ENCODE measurements around the gene VAT1L. TPM values are rescaled to one million over a fixed set of nuclear protein-coding genes. Genes with fewer than 3 reads are reported as not detected.
A peak's percentile ranks its signal among the peaks of the same experiment; 100 is the strongest.

Gene VAT1L
- total and polyA plus RNA-seq, 10 donors = 0.02 to 0.23 (median 0.10) TPM; not detected in 4

- TF ChIP-seq CTCF (IDR thresholded peaks at IDR 0.05 in 8 of 11, conservative IDR thresholded peaks at IDR 0.05 in 3 of 11) (no peak), POLR2A (IDR thresholded peaks at IDR 0.05) (no peak), POLR2AphosphoS5 (IDR thresholded peaks at IDR 0.05) (no peak)
- DNase-seq = no peak
- Histone ChIP-seq H3K4me1 (no peaks in the 10 kb centered on the region), H3K27me3 (replicated peaks in 1 of 7) (peaks cover 0 to 21% (median 0%) of the 10 kb centered on the region in 7 donors), H3K9me3 (no peaks in the 10 kb centered on the region), H3K27ac (no peak overlapping the region), H3K4me3 (no peak overlapping the region), H3K36me3 (no peaks in the 10 kb centered on the region)
- 67 to 86% (median 71%) methylated on average over 9 of the region's 9 CpGs for WGBS, 5 donors
- intact Hi-C loops (cut with DNase I; ENCODE audit: low total_unique reads) = no loop called here
Observed at GRCh38 chr16:77780378-77780837, 8.0 kb upstream of the VAT1L start.

DNA sequence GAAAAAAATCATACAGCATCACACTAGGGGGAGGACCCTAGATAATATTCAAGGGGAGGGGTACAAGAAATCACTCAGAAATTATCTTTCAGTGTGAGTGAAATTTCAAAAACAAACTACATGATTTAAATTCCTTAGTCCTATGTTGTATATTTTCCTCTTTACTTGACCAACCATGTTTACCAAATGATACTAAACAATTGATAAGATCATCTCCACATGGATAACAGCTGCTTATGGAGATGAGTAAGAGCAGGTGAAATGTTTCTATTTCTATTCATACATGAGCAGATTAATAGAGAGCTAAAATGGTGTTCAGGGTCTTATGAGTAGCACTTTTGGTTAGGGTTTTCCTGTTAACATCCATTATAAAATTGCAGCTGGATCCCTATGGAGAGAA lies 7.3 kb upstream of the VAT1L start:
- intact Hi-C loops (cut with DNase I; ENCODE audit: low total_unique reads) = no loop called here
- Histone ChIP-seq H3K4me1 (no peaks in the 10 kb centered on the region), H3K27ac (no peak overlapping the region), H3K4me3 (no peak overlapping the region), H3K27me3 (replicated peaks in 1 of 7) (peaks cover 0 to 24% (median 2%) of the 10 kb centered on the region in 7 donors), H3K36me3 (no peaks in the 10 kb centered on the region), H3K9me3 (no peaks in the 10 kb centered on the region)
- TF ChIP-seq POLR2A (IDR thresholded peaks at IDR 0.05) (no peak), CTCF (IDR thresholded peaks at IDR 0.05 in 8 of 11, conservative IDR thresholded peaks at IDR 0.05 in 3 of 11) (no peak), POLR2AphosphoS5 (IDR thresholded peaks at IDR 0.05) (no peak)
- no peak for DNase-seq

- H3K4me1 ChIP-seq = no peaks in the 10 kb centered on the region
- no peaks in the 10 kb centered on the region for H3K36me3 ChIP-seq
- TF ChIP-seq CTCF (IDR thresholded peaks at IDR 0.05 in 8 of 11, conservative IDR thresholded peaks at IDR 0.05 in 3 of 11) (peak in 1 of 11 experiments; percentile 15), POLR2A (IDR thresholded peaks at IDR 0.05) (no peak)
- peaks cover 0 to 40% (median 13%) of the 10 kb centered on the region in 7 donors for H3K27me3 ChIP-seq (replicated peaks in 1 of 7)
- WGBS, 5 donors = 19 to 32% (median 25%) methylated on average over 2 of the region's 2 CpGs
- DNase-seq = no peak
- H3K9me3 ChIP-seq = no peaks in the 10 kb centered on the region
- intact Hi-C loops (cut with DNase I; ENCODE audit: low total_unique reads) = no loop called here
- no peak overlapping the region for H3K4me3 ChIP-seq
- H3K27ac ChIP-seq = no peak overlapping the region
Observed at GRCh38 chr16:77782694-77783093, 5.7 kb upstream of the VAT1L start.

DNA sequence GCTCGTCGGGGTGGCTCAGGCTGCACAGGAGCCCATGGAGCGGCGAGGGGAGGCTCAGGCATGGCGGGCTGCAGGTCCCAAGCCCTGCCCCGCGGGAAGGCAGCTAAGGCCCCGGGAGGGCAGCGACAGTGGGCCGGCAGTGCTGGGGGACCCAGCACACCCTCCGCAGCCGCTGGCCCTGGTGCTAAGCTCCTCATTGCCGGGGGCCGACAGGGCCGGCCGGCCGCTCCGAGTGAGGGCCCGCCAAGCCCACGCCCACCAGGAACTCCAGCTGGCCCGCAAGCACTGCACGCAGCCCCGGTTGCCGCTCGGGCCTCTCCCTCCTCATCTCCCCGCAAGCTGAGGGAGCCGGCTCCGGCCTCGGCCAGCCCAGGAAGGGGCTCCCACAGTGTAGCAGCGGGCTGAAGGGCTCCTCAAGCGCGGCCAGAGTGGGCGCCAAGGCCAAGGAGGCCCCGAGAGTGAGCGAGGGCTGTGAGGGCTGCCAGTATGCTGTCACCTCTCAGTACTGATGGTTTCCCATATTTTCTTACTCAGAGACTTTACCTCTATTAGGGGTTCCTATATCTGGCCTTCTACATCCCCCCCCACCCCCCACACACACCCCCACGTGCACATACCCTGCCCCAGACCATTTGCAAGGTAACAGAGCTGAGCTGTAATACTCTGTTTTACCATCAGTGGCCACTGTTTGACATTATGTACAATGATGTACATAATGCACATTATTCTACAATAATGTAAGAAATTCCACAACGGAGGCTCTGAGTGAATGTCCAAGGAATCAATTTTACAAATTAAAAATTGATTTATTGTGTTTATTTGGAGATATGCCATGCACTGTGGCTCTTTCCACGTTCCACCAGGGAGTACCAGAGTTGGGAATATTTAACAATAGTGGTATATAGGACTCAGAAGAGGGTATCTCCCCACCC lies 3.7 kb upstream of the VAT1L start:
- Histone ChIP-seq H3K4me1 (peaks cover 9 to 20% (median 18%) of the 10 kb centered on the region in 6 donors), H3K27ac (no peak overlapping the region), H3K4me3 (no peak overlapping the region), H3K36me3 (no peaks in the 10 kb centered on the region), H3K27me3 (replicated peaks in 1 of 7) (peaks cover 3 to 61% (median 33%) of the 10 kb centered on the region in 7 donors), H3K9me3 (no peaks in the 10 kb centered on the region)
- DNase-seq = no peak
- TF ChIP-seq CTCF (IDR thresholded peaks at IDR 0.05 in 8 of 11, conservative IDR thresholded peaks at IDR 0.05 in 3 of 11) (peak in 1 of 11 experiments; percentile 17), POLR2A (IDR thresholded peaks at IDR 0.05) (no peak)
- WGBS, 5 donors = 84 to 92% (median 88%) methylated on average over 20 to 38 of the region's 38 CpGs
- intact Hi-C loops (cut with DNase I; ENCODE audit: low total_unique reads) = no loop called here

Data from spleen (tissue), 11 donors.